Epidermal melanocyte (primary cell): ENCODE results near the gene UBE2Q2.
"Not testable (repeated sequence)": the region's sequence is repeated elsewhere in the genome, so short reads cannot be mapped to it uniquely, and the experiment has no call there.

Experiments
- DNase-seq: peaks from one replicate; pipeline ENCODE4 v3.0.0; 2011; ENCODE audit warnings: low spot score; ENCODE audit not compliant: insufficient read length

UBE2Q2 gene

GRCh38 chr15:75864213-75865059 lies 21.2 kb downstream of the UBE2Q2 start:
- DNase-seq: no peak

DNA sequence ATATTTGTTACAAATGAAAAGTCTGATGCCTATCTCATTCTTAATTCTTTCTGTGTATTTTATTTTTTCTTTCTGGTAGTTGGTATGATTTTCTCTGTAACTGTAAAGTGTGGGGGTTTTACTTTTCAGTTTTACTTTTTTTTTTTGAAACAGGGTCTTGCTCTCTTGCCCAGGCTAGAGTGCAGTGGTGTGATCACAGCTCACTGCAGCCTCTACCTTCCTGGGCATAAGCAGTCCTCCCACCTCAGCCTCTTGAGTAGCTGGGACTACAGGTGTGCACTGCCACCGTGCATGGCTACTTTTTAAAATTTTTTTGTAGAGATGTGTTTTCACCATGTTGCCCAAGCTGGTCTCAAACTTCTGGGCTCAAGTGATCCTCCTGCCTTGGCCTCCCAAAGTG lies 22.8 kb downstream of the UBE2Q2 start:
- not testable (repeated sequence) for DNase-seq

GRCh38 chr15:75866916-75867315 lies 23.7 kb downstream of the UBE2Q2 start:
- no peak for DNase-seq

GRCh38 chr15:75867449-75867848 lies 24.2 kb downstream of the UBE2Q2 start:
- DNase-seq: no peak

GRCh38 chr15:75868019-75868418 lies 24.8 kb downstream of the UBE2Q2 start:
- DNase-seq: no peak

GRCh38 chr15:75869446-75869845 lies 26.2 kb downstream of the UBE2Q2 start:
- no peak for DNase-seq

GRCh38 chr15:75871589-75871988 lies 28.3 kb downstream of the UBE2Q2 start:
- not testable (repeated sequence) for DNase-seq

GRCh38 chr15:75872403-75872990 lies 29.2 kb downstream of the UBE2Q2 start:
- DNase-seq: no peak

GRCh38 chr15:75884041-75884440 lies 40.8 kb downstream of the UBE2Q2 start:
- DNase-seq: no peak

- DNase-seq: no peak
Observed at GRCh38 chr15:75887178-75887577, 43.9 kb downstream of the UBE2Q2 start.

- DNase-seq: no peak
Observed at GRCh38 chr15:75891895-75892294, 48.6 kb downstream of the UBE2Q2 start.

- no peak for DNase-seq
Observed at GRCh38 chr15:75895731-75896130, 52.5 kb downstream of the UBE2Q2 start.

DNA sequence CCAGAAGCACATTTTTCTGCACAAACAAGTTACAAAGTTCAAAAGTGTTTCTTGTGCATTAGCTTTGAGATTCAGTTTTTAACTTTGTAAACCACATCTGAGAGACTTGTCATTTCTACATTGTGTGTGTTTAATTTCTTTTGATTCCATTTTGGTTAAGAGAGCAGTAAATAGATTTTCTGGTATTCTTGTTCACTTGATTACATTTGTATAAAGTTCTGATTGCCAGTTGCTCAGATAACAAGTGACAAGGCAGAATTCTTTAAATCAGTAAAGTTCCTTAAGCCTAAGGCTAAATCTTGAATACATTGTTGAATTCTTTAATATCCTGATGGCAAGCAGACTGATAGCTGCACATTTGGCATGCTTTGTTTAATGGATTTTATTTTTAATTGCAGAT lies 57.3 kb downstream of the UBE2Q2 start:
- no peak for DNase-seq

GRCh38 chr15:75902129-75902557 lies 58.9 kb downstream of the UBE2Q2 start:
- no peak for DNase-seq

DNA sequence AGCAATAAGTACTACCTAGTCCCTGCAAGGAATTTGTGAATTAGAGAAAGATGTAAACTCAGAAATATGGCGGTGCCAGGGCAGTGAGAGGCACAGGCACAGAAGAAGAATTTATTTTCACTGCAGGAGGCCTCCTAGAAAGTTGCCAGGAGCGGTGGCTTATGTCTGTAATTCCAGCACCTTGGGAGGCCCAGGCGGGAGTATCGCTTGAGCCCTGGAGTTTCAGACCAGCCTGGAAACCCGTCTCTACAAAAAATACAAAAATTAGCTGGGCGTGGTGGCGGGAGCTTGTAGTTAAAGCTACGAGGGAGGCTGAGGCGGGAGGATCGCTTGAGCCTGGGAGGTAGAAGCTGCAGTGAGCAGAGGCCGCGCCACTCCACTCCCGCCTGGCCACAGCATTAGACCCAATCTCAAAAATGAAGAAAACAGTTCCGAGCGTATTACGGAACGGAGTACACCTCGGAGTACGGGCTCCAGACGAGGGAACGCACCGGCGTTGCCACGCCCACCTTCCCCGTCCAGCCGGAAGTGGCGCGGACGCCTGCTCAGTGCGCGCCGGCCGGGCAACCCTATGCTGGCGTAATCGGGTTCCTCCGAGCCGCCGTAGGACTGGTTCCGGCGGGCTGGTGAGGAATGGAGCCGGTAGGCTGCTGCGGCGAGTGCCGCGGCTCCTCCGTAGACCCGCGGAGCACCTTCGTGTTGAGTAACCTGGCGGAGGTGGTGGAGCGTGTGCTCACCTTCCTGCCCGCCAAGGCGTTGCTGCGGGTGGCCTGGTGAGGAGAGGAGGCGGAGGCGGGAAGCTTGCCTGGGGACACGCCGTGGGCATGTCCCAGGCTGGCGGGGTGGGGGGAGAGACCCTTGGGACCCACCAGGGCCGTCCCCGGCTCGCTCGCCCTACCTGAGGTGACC lies 60.3 kb downstream of the UBE2Q2 start, which contains the start of gene FBXO22:
Gene FBXO22, plus strand, starts transcription at position 548 of the 909 bp plus-strand sequence. Its CDS starts 86 bp downstream, at position 634.
- peak; percentile 60 for DNase-seq

- DNase-seq: no peak
Observed at GRCh38 chr15:75905231-75905630, 62.0 kb downstream of the UBE2Q2 start.

DNA sequence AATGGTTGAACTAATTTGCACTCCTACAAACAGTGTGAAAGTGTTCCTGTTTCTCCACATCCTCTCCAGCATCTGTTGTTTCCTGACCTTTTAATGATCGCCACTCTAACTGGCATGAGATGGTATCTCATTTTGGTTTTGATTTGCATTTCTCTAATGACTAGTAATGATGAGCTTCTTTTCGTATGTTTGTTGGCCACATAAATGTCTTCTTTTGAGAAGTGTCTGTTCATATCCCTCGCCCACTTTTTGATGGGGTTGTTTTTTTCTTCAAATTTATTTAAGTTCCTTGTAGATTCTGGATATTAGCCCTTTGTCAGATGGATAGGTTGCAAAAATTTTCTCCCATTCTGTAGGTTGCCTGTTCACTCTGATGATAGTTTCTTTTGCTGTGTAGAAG lies 67.1 kb downstream of the UBE2Q2 start:
- not testable (repeated sequence) for DNase-seq

- DNase-seq: no peak
Observed at GRCh38 chr15:75916978-75917377, 73.7 kb downstream of the UBE2Q2 start.

GRCh38 chr15:75918135-75918534 lies 74.9 kb downstream of the UBE2Q2 start:
- no peak for DNase-seq

DNA sequence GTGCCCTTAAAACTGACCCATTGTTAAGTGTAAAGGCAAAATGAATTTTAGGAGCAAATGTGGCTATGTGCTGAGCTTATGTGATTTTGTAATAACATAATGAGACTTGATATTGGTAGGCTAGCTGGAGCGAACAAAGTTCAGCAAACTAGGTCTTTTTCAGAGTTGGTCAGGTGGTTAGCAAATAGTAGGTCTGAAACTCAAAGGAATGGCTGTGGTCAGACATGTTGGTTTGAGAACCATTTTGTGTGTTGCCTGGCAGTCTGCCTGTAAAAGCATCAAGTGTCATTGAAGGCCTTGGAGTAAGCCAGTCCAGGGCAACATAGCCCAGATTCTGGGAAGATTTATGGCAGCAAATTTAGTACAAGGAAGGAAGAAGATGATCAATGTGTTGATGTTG lies 76.8 kb downstream of the UBE2Q2 start:
- no peak for DNase-seq
